ENCODE results near the gene KDM2A. TPM values are rescaled to one million over a fixed set of nuclear protein-coding genes. Genes with fewer than 3 reads are reported as not detected.
"Not testable (repeated sequence)": the region's sequence is repeated elsewhere in the genome, so short reads cannot be mapped to it uniquely, and the experiment has no call there.

Gene KDM2A
- total RNA-seq, 1 donor from 2014 or later = 34.6 TPM

DNA sequence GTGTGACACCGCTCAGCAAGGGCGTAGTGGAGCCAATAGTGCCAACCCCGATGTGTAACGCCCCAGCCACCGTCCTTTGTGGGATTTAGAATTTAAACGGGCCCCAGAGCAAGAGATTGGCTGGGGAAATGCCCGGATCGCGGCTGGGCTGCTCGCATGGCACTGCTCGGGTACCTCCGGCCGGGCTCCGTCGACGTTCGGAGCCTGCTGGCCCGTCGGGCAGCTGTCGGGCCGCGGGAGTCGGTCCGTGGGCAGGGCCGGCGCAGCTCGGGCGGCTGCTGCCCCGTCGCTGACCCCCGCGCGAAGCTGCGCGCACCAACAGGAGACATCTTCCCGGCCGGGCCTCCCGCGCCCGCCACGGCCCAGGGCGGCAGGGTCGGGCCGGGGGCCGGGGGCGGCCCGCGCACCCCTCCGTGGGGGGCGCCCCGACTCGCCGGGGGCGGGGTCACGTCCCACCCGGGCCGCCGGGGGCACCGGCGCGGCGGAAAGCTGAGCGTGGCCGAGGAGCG lies 1.3 kb upstream of the KDM2A start:
- no peak for DNase-seq (ENCODE audit: low read depth)

DNA sequence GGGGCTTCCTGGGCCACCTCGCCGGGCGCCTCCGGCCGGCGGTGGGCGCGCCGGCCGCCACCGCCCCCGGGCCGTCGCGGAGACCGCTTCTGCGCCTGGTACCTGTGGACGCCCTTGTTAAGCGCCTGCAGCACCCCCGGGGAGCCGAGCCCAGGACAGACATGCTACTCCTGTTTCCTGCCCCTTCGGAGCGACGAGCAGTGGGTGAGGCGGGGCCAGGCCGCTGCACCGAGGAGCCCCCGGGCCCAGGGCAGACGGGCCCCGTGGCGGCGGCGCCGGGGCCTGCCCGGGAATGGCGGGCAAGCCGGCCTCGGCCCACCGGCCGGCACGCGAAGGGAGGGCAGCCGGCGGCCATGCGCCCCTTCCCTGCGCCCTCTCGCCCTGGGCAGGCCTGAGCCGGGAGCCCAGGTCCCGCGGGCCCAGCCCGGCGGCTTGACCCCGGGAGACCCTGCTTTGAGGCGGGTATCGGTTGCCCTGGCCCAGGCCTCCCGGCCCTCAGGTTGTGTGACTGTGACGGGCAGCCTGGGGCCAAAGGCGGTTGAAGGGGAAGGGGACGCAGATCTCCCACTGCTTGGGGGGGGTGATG lies 789 bp upstream of the KDM2A start:
- DNase-seq (ENCODE audit: low read depth) = peak; percentile 12

DNA sequence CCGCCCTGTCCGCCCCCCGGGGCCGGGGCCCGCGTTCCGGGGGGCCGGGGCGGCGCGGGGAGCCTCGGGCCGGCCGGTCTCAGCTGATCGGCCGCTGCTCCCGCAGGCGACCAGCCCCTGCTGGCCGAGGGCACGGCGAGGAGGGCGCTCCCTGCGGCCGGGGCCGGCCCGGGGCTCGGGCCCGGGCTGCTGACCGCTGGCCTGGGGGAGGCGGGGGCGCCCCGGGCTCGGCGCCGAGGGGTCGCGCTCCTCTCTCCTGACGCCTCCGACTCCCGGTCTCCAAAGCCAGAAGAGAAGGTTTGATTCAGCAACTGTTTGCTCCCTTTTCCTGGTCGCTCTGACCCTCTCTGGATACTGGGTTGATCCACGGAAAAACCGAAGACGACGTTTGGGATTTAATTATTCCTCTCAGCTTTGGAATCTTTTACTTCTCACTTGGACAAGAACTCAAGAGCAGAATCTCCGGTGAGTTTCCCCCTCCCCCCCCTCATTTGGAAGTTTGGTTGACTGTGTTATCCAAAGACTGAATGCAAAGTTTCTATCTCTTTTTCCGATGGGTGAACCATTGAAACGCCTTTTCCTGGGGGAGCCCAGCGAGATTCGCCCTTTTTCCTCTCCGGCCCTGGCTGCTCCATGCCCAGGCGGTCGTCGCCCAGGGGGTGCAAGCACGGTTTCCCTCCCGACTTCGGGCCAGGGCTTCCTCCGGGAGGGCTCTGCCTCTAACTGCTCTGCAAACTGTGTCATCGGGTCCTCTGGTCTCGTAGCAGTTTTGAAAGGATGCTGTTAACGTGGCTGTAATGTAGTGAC lies 725 bp downstream of the KDM2A start:
- DNase-seq (ENCODE audit: low read depth) = peak; percentile 24

DNA sequence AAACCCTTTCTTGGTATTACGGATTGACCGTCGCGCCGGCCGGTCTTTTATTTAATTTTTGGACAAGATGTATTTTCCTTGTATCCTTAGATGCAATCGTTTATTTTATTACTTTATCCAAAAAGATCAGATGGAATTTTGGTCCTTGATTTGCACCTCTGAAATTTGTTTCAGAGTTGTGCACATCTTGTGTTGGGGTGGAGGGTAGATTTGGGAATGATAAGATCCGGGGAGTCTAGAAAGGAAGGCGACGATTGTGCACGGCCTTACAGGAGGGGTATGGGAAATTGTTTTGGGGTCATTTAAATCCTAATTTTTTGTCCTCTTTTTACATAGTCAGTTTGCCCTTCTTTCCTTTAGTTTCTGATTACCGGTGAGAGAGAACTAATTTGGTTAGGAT lies 1.4 kb downstream of the KDM2A start:
- DNase-seq (ENCODE audit: low read depth) = no peak

DNA sequence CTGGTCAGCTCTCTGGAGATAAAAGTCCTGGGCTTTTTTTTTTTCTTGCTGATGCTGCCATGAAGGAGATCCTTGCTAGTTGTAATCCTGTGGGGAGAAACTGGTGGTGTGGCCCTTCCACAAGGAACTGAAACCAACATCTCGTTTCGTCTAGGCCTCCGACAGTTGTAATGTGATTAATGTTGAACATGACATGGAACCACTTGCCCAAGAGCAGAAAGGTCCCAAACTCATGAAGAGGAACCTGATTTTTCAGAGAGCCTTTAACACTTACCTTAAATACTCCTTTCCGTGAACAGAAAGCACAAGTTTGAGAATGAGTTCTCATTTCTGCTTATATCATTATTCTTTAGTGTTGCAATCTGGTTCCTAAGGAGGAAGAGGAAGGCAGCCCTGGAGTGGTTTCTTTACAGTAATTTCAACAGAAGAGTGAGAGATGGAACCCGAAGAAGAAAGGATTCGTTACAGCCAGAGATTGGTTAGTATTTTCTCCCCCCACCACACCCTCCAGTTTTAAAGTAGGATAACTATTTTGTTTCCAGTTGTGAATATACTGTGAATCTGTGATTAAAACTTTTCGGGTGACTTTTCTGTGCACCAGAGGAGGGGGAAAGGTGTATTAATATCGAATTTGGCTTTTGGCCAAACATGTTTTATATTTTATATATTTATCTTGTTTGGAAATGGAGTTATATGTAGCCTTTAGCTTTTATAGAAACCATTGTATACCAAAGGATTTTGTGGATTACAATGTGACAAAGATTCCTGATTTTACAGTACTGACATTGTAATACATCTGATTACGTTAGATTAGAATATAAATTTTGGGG lies 2.0 kb downstream of the KDM2A start:
- peak; percentile 40 for DNase-seq (ENCODE audit: low read depth)

DNA sequence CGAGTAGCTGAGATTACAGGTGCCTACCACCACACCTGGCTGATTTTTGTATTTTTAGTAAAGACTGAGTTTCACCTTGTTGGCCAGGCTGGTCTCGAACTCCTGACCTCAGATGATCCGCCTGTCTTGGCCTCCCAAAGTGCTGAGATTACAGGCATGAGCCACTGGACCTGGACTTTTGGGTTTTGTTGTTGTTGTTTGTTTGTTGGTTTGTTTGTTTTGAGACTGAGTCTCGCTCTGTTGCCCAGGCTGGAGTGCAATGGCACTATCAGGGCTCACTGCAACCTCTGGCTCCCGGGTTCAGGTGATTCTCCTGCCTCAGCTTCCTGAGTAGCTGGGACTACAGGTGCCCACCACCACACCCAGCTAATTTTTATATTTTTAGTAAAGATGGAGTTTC lies 4.7 kb downstream of the KDM2A start:
- DNase-seq (ENCODE audit: low read depth) = not testable (repeated sequence)

DNA sequence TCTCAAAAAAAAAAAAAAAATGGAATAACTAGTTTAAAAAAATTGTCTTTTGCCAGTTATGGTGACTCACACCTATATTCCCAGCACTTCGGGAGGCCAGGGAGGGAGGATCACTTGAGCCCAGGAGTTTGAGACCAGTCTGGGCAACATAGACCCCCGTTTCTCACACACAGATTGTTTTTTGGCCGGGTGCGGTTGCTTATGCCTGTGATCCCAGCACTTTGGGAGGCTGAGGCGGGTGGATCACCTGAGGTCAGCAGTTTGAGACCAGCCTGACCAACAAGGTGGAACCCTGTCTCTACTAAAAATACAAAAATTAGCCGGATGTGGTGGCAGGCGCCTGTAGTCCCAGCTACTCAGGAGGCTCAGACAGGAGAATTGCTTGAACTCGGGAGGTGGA lies 7.2 kb downstream of the KDM2A start:
- not testable (repeated sequence) for DNase-seq (ENCODE audit: low read depth)

DNA sequence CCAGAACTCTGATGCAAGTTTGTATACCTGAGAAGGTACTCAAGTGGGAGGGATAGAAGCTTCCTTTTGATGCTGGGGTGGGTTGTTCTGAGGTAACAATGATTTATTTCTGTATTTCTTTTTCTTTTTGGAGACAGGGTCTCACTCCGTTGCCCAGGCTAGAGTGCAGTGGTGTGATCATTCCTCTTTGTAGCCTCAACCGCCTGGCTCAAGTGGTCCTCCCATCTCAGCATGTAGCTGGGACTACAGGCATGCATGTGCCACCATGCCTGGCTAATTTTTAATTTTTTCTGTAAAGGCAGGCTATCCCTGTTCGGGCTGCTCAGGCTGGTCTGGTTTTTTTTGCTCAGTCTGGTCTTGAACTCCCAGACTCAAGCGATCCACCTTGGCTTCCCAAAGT lies 7.9 kb downstream of the KDM2A start:
- DNase-seq (ENCODE audit: low read depth) = no peak

DNA sequence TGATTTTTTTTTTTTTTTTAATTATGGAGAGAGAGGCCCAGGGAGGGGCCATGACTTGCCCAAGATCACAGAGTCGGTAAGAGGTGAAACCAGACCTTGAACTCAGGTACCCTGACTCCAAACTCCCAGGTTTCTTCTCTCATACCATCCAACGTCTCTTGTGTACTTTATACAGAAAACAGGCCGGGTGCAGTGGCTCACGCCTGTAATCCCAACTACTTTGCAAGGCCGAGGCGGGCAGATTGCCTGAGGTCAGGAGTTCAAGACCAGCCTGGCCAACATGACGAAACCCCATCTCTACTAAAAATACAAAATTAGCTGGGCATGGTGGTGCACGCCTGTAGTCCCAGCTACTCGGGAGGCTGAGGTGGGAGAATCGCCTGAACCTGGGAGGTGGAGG lies 11.8 kb downstream of the KDM2A start:
- not testable (repeated sequence) for DNase-seq (ENCODE audit: low read depth)

DNA sequence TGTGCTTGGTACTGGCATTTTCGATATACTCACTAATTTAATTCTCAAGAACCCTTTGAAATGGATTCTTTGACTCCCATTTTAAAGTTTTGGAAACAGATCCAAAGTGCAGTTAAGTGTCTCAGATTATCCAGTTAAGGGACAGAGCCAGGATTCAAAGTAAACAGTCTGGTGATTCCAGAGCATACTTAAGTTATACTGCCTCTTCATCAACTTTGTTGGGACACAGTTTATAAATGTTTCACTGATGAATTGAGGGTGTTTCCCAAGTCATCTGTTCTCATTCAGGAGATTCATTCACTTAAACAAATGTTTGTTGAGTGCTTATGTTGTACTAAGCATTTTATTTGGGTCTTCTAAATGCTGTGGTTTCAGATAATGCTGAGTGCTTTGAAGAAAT lies 17.1 kb downstream of the KDM2A start:
- no peak for DNase-seq (ENCODE audit: low read depth)

DNA sequence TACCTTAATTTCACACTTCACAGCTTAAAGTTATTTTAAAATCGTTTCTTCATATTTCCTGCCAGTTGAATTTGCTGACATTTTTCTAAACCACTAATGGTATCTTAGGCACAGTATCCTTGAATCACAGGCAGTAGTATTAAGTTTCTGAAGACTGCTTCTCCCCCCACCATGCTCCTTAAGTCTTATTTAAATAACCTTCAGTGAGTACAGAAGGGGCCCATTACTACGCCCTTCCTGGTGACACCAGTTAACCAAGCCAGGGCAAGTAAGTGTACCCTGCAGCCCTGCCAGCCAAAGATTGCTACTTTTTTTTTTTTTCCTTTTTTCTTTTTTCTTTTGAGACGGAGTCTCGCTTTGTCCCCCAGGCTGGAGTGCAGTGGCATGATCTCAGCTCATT lies 19.9 kb downstream of the KDM2A start:
- DNase-seq (ENCODE audit: low read depth) = no peak

DNA sequence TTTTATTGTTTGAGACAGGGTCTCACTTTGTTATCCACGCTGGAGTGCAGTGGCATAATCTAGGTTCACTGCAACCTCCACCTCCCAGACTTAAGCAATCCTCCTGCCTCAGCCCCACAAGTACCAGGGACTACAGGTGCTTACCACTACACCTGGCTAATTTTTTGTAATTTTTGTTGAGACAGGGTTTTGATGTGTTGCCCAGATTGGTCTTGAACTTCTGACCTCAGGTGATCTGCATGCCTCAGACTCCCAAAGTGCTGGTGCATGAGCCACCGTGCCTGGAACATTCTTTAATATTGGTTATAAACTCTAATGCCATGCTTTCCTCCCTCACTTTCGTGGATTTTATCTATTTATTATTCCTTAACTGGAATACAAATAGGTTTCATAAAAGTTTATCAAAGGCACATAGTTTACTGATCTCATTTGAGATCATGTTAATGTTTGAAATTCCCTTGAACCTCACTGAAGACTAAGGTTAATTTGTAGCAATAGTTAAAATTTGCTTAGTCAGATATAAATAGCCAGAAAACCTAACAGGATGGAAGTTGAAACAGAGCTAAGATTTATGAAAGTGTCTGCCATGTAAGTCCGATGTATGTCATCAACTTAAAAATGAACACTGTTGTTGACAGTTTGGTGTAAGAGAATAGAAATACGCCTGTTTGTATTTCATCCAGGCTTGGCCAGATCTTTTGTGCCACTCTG lies 27.6 kb downstream of the KDM2A start:
- DNase-seq (ENCODE audit: low read depth) = no peak

DNA sequence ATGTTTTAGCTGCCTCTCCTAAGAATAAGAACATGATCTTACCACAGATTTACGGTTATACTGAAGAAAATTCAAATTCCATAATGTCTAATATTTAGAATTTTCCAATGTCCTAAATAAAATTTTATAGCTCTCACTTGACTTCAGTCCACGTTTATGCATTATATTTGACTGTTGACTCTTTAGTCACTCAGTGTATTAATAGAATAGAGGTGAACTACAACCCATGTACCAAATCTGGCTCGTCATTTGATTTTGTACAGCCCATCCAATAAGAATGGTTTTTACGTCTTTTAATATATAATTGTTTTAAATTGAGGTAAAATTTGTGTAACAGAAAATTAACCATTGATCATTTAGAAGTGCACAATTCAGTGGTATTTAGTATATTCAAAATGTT lies 34.9 kb downstream of the KDM2A start:
- no peak for DNase-seq (ENCODE audit: low read depth)

DNA sequence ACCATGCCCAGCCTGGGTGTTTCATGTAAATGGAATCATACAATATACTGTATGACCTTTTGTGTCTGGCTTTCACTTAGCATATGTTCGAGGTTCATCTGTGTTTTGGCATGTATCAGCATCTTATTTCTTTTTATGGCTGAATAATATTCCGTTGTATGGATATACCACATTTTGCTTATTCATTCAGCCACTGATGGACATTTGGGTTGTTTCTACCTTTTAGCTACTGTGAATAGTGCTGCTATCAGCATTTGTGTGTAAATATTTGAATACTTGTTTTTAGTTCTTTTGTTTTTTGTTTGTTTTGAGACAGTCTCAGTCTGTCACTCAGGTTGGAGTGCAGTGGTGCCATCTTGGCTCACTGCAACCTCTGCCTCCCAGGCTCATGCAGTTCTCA lies 35.7 kb downstream of the KDM2A start:
- no peak for DNase-seq (ENCODE audit: low read depth)

DNA sequence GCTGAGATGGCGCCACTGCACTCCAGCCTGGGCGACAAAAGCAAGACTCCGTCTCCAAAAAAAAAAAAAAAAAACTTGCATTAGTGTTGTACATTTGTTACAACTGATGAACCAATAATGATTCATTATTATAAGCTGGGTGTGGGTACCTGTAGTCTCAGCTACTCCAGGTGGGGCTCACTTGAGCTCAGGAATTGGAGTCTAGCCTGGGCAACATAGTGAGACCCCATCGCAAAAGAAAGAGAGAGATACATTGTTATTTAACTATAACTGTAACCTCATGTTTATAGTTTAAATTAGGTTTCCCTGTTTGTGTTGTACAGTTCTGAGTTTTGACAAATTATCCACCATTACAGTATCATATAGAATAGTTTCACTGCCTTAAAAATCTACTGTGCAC lies 38.6 kb downstream of the KDM2A start:
- no peak for DNase-seq (ENCODE audit: low read depth)

DNA sequence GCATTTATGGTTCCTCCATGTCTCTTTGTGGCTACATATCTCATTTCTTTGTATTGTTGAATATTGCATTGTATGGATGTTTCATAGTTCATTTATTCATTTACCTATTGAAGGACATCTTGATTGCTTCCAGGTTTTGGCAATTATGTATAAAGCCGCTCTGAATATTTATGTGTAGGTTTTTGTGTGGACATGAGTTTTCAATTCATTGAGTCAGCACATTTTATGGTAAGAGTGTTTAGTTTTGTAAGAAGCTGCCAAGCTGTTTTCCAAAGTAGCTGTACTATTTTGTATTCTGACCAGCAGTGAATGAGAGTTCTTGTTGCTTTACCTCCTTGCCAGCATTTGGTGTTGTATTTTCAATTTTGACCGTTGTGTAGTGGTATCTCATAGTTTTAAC lies 39.2 kb downstream of the KDM2A start:
- DNase-seq (ENCODE audit: low read depth) = no peak

DNA sequence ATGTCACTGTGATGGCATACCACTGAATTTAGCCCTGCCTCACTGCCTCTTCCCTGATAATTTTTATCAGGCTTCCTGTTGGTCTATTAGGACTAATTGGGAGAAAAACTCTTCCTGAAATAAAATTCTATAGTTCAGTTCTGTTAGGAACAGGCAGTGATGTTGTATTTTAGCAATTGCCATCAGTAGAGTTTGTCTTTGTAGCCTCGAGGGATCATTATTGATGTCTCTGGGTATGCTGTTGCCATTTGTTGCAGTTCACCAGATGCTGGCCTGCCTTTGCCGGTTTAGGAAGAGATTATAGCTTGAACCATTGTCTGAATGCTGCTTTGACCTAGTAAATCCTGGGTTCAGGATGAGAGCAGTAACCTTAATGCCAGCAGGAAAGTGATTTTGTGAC lies 41.0 kb downstream of the KDM2A start:
- no peak for DNase-seq (ENCODE audit: low read depth)

DNA sequence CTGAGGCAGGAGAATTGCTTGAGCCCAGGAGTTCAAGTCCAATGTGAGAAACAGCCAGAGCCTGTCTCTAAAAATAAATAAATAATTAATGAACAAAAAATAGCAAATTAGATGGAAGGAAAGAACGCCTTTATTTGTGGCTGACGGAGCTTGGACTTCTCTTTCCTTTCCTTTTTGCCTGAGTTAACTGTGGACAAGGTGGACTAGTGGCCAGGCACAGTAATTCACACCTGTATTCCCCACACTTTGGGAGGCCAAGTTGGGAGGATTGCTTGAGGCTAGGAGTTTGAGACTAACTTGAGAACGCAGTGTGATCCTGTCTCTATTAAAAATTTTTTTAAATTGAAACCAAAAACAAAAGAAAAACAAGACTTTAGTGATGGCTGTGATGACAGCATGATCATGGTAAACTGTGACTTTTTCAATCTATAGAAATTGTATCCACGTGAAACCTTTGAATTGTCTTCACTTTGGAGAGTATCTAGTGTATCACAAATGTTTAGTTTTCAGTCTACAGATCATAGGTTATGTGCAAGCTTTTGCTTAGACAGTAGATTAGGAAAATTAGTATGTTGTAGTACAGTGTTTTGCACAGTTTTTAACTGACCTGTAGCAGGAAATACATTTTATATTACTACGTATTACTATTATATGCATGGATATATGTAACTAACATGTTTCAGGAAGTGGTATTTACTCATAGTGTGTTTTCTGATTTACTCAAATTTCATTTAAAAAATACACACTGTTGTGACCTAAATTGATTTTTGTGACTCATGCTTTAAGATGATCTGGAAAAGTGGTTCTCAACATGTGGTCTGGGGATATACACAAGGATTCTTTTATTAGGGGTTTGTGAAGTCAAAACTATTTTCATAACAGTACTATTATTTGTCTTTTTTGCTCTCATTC lies 42.1 kb downstream of the KDM2A start:
- no peak for DNase-seq (ENCODE audit: low read depth)

DNA sequence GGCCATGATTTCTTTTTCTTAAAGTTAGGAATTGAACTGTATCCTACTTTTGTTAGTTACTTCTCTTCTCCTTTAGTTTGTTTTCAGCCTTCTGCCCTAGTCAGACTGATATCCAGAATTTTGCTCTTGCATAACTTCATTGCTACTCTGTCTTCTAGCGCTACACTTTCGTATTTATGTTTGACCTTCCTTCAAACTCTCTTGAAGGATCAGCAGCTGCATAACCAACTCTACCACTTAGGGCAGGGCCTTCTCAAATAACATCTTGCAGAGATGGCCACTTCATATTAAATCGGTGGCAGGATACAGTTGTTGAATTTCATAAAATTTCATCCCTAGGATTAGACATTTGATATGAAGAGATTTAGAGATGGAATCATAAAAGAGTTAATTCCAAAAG lies 43.9 kb downstream of the KDM2A start:
- DNase-seq (ENCODE audit: low read depth) = peak; percentile 34

DNA sequence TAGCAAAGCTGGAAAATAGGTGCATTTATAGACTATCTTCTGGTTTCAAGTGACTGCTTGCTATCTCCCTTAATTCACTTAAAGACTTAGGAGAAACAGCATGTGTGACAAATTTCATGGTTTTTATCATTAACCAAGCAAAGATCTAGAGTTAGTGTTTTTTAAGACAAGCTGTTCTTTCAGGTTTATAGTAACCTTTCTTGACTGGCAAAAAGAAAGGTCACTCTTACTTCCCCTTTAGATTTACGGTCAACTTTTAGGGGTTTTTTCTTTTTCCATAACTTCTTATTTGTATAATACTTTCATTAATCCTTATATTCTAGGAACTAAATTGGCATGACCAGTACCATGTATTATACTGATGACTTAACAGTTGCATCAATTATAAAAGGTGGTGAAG lies 46.6 kb downstream of the KDM2A start:
- DNase-seq (ENCODE audit: low read depth) = no peak
